ENCODE measurements around the gene GAA. TPM values are rescaled to one million over a fixed set of nuclear protein-coding genes. Genes with fewer than 3 reads are reported as not detected.
A peak's percentile ranks its signal among the peaks of the same experiment; 100 is the strongest.

GAA gene
- total RNA-seq, 1 donor from 2014 or later: 47.7 TPM

DNA sequence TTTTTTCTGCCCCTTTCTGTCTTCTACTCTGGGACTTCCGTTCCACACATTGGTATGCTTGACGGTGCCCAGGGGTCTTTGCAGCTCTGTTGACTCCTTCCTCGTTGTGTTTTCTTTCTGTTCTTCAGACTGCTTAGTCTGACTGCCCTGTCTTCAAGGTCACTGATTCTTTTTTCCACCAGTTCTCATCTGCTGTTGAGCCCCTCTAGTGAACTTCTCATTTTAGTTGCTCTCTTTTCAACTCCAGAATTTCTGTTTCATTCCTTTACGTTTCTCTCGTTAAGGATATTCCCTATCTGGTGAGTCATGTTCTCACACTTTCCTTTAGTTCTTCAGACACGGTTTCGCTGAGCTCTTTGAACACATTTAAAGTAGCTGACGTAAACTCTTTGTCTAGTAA lies 13.8 kb downstream of the GAA start:
- Histone ChIP-seq H3K27ac (ENCODE audit: low read depth, low read length) (no peak overlapping the region), H3K9ac (ENCODE audit: low read length) (no peak overlapping the region), H3K4me3 (ENCODE audit: insufficient read depth, low read depth, low read length) (no peak overlapping the region), H3K79me2 (ENCODE audit: insufficient read depth, low read length) (no peaks in the 10 kb centered on the region), H3K36me3 (ENCODE audit: insufficient read depth, low read length) (no peaks in the 10 kb centered on the region), H3K9me3 (ENCODE audit: insufficient read depth, low read depth, low read length) (no peaks in the 10 kb centered on the region), H3K27me3 (ENCODE audit: insufficient read depth, low read length) (no peaks in the 10 kb centered on the region), H2AFZ (ENCODE audit: low read depth, low read length) (no peak overlapping the region), H3K4me1 (ENCODE audit: insufficient read depth, low read length) (no peaks in the 10 kb centered on the region), H4K20me1 (ENCODE audit: insufficient read depth, low read length) (no peaks in the 10 kb centered on the region), H3K4me2 (ENCODE audit: low read length) (no peak overlapping the region)
- Mint-ChIP-seq H3K9me3 (ENCODE audit: unreplicated experiment) (peaks cover 7% of the 10 kb centered on the region), H3K4me1 (ENCODE audit: low read depth, unreplicated experiment) (peaks cover 6% of the 10 kb centered on the region), H3K36me3 (ENCODE audit: low read depth, unreplicated experiment) (peaks cover 29% of the 10 kb centered on the region), H3K27ac (ENCODE audit: unreplicated experiment) (no peak overlapping the region), H3K27me3 (ENCODE audit: low read depth, unreplicated experiment) (no peaks in the 10 kb centered on the region), H3K4me3 (ENCODE audit: unreplicated experiment) (no peak overlapping the region)
- FAIRE-seq (no peak), DNase-seq (ENCODE audit: low read depth) (no peak)
- TF ChIP-seq EZH2 (IDR thresholded peaks at IDR 0.05; ENCODE audit: insufficient read depth, low read length): no peak
- TF ChIP-seq, protein P1, sequence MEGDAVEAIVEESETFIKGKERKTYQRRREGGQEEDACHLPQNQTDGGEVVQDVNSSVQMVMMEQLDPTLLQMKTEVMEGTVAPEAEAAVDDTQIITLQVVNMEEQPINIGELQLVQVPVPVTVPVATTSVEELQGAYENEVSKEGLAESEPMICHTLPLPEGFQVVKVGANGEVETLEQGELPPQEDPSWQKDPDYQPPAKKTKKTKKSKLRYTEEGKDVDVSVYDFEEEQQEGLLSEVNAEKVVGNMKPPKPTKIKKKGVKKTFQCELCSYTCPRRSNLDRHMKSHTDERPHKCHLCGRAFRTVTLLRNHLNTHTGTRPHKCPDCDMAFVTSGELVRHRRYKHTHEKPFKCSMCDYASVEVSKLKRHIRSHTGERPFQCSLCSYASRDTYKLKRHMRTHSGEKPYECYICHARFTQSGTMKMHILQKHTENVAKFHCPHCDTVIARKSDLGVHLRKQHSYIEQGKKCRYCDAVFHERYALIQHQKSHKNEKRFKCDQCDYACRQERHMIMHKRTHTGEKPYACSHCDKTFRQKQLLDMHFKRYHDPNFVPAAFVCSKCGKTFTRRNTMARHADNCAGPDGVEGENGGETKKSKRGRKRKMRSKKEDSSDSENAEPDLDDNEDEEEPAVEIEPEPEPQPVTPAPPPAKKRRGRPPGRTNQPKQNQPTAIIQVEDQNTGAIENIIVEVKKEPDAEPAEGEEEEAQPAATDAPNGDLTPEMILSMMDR (IDR thresholded peaks at IDR 0.05; ENCODE audit: insufficient read depth, low read depth, low read length): no peak

GRCh38 chr17:80116276-80116920 lies 15.0 kb downstream of the GAA start:
- Histone ChIP-seq H3K9ac (ENCODE audit: low read length) (no peak overlapping the region), H2AFZ (ENCODE audit: low read depth, low read length) (no peak overlapping the region), H3K9me3 (ENCODE audit: insufficient read depth, low read depth, low read length) (no peaks in the 10 kb centered on the region), H3K79me2 (ENCODE audit: insufficient read depth, low read length) (no peaks in the 10 kb centered on the region), H3K27me3 (ENCODE audit: insufficient read depth, low read length) (no peaks in the 10 kb centered on the region), H3K36me3 (ENCODE audit: insufficient read depth, low read length) (no peaks in the 10 kb centered on the region), H4K20me1 (ENCODE audit: insufficient read depth, low read length) (no peaks in the 10 kb centered on the region), H3K4me3 (ENCODE audit: insufficient read depth, low read depth, low read length) (no peak overlapping the region), H3K4me2 (ENCODE audit: low read length) (no peak overlapping the region), H3K4me1 (ENCODE audit: insufficient read depth, low read length) (no peaks in the 10 kb centered on the region), H3K27ac (ENCODE audit: low read depth, low read length) (no peak overlapping the region)
- Mint-ChIP-seq H3K4me3 (ENCODE audit: unreplicated experiment) (no peak overlapping the region), H3K4me1 (ENCODE audit: low read depth, unreplicated experiment) (peaks cover 6% of the 10 kb centered on the region), H3K9me3 (ENCODE audit: unreplicated experiment) (peaks cover 7% of the 10 kb centered on the region), H3K27me3 (ENCODE audit: low read depth, unreplicated experiment) (no peaks in the 10 kb centered on the region), H3K27ac (ENCODE audit: unreplicated experiment) (peak overlapping the region; percentile 53), H3K36me3 (ENCODE audit: low read depth, unreplicated experiment) (peaks cover 27% of the 10 kb centered on the region)
- TF ChIP-seq, protein P1 (IDR thresholded peaks at IDR 0.05; ENCODE audit: insufficient read depth, low read depth, low read length): no peak
- TF ChIP-seq EZH2 (IDR thresholded peaks at IDR 0.05; ENCODE audit: insufficient read depth, low read length): no peak
- no peak for DNase-seq (ENCODE audit: low read depth)
- no peak for FAIRE-seq

DNA sequence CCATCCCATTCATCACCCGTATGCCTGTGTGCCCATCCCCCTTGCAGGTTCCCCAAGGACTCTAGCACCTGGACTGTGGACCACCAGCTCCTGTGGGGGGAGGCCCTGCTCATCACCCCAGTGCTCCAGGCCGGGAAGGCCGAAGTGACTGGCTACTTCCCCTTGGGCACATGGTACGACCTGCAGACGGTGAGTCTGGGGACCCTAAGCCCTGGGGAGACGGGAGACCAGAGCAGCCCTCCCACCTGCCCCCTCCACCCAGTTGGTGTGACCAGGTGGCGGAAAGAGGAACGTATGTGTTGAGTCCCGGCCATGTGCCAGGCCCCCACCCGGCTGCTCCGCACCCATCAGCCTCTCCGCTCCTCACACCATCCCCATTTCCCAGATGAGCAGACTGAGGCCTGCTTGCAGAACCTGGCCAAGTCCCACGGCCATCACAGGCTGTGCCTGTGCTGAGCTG lies 15.6 kb downstream of the GAA start:
- DNase-seq (ENCODE audit: low read depth) (no peak), FAIRE-seq (no peak)
- no peaks in the 10 kb centered on the region for H3K36me3 ChIP-seq (ENCODE audit: insufficient read depth, low read length)
- no peak overlapping the region for H3K4me2 ChIP-seq (ENCODE audit: low read length)
- no peaks in the 10 kb centered on the region for H3K27me3 ChIP-seq (ENCODE audit: insufficient read depth, low read length)
- H3K9me3 Mint-ChIP-seq (ENCODE audit: unreplicated experiment): peaks cover 7% of the 10 kb centered on the region
- H3K9me3 ChIP-seq (ENCODE audit: insufficient read depth, low read depth, low read length): no peaks in the 10 kb centered on the region
- no peaks in the 10 kb centered on the region for H4K20me1 ChIP-seq (ENCODE audit: insufficient read depth, low read length)
- H2AFZ ChIP-seq (ENCODE audit: low read depth, low read length): no peak overlapping the region
- no peaks in the 10 kb centered on the region for H3K79me2 ChIP-seq (ENCODE audit: insufficient read depth, low read length)
- H3K9ac ChIP-seq (ENCODE audit: low read length): no peak overlapping the region
- no peaks in the 10 kb centered on the region for H3K27me3 Mint-ChIP-seq (ENCODE audit: low read depth, unreplicated experiment)
- peak overlapping the region; percentile 8 for H3K4me3 Mint-ChIP-seq (ENCODE audit: unreplicated experiment)
- no peak overlapping the region for H3K4me3 ChIP-seq (ENCODE audit: insufficient read depth, low read depth, low read length)
- H3K4me1 ChIP-seq (ENCODE audit: insufficient read depth, low read length): no peaks in the 10 kb centered on the region
- H3K27ac Mint-ChIP-seq (ENCODE audit: unreplicated experiment): peak overlapping the region; percentile 53
- TF ChIP-seq, protein P1 (IDR thresholded peaks at IDR 0.05; ENCODE audit: insufficient read depth, low read depth, low read length): no peak
- TF ChIP-seq EZH2 (IDR thresholded peaks at IDR 0.05; ENCODE audit: insufficient read depth, low read length): no peak
- H3K36me3 Mint-ChIP-seq (ENCODE audit: low read depth, unreplicated experiment): peaks cover 25% of the 10 kb centered on the region
- no peak overlapping the region for H3K27ac ChIP-seq (ENCODE audit: low read depth, low read length)
- H3K4me1 Mint-ChIP-seq (ENCODE audit: low read depth, unreplicated experiment): peaks cover 6% of the 10 kb centered on the region
